GM12891 (cell line): Measurements from ENCODE around the gene MGMT.

Experiments
- POLR2A ChIP-seq: IDR thresholded peaks from 2 replicates; pipeline ENCODE4 v1.6.1; 2011; ENCODE audit warnings: low read depth, low read length, control low read depth
- POLR2AphosphoS5 ChIP-seq: IDR thresholded peaks from 2 replicates; pipeline ENCODE4 v1.6.1; 2011; ENCODE audit warnings: low read depth, low read length, control low read depth
- SPI1 ChIP-seq: IDR thresholded peaks from 2 replicates; pipeline ENCODE4 v1.6.1; 2011; ENCODE audit warnings: low read depth, low read length, control low read depth
- TAF1 ChIP-seq: IDR thresholded peaks from 2 replicates; pipeline ENCODE4 v1.6.1; 2011; ENCODE audit warnings: low read depth, low read length, control low read depth

- no peak for TF ChIP-seq POLR2A
- no peak for TF ChIP-seq SPI1
- TF ChIP-seq POLR2AphosphoS5 = no peak
- TF ChIP-seq TAF1 = no peak
Observed at GRCh38 chr10:129768437-129769355, 301.7 kb downstream of the MGMT start.
